Parathyroid adenoma (tissue), 2 donors: ENCODE results near the gene MIOS.

ENCODE experiments used
- H2AFZ ChIP-seq: fragments of 300-600 bp; sonication (generic); one replicate; pipeline ENCODE4 v1.7.0; 2017; ENCODE audit warnings: antibody characterized with exemption, mild to moderate bottlenecking
- H3K27ac ChIP-seq: fragments of 300-600 bp; sonication (generic); one replicate; pipeline ENCODE4 v1.7.0; 2017
- H3K27me3 ChIP-seq: fragments of 300-600 bp; sonication (generic); one replicate; pipeline ENCODE4 v1.7.0; 2017; ENCODE audit warnings: low read length; ENCODE audit not compliant: control insufficient read depth, insufficient read depth
- H3K36me3 ChIP-seq: fragments of 300-600 bp; sonication (generic); one replicate; pipeline ENCODE4 v1.7.0; 2017; ENCODE audit warnings: low read length; ENCODE audit not compliant: control insufficient read depth, insufficient read depth
- H3K4me1 ChIP-seq: fragments of 300-600 bp; sonication (generic); one replicate; pipeline ENCODE4 v1.7.0; 2017; ENCODE audit warnings: control low read depth
- H3K4me2 ChIP-seq: fragments of 300-600 bp; sonication (generic); one replicate; pipeline ENCODE4 v1.7.0; 2017; ENCODE audit warnings: low read length
- H3K4me3 ChIP-seq: fragments of 300-600 bp; sonication (generic); one replicate; pipeline ENCODE4 v1.7.0; 2017; ENCODE audit warnings: low read depth, low read length
- H3K79me2 ChIP-seq: fragments of 300-600 bp; sonication (generic); one replicate; pipeline ENCODE4 v1.7.0; 2017; ENCODE audit warnings: control low read depth
- H3K9ac ChIP-seq: fragments of 300-600 bp; sonication (generic); one replicate; pipeline ENCODE4 v1.7.0; 2017; ENCODE audit warnings: mild to moderate bottlenecking
- H3K9me3 ChIP-seq: fragments of 300-600 bp; sonication (generic); one replicate; pipeline ENCODE4 v1.7.0; 2017; ENCODE audit warnings: low read length; ENCODE audit not compliant: control insufficient read depth
- TF ChIP-seq, protein P1 (sequence below): fragments of 300-600 bp; sonication (generic); IDR thresholded peaks from one replicate; pipeline ENCODE4 v1.7.0; 2017; ENCODE audit warnings: antibody characterized with exemption, mild to moderate bottlenecking
- donor health status: primary hyperparathyroidism.

MIOS gene

GRCh38 chr7:7537711-7538110, 29.0 kb upstream of the MIOS start:
- H3K27ac ChIP-seq, result no peak overlapping the region
- H3K27me3 ChIP-seq, result no peaks in the 10 kb centered on the region
- no peaks in the 10 kb centered on the region for H3K79me2 ChIP-seq
- no peak overlapping the region for H2AFZ ChIP-seq
- H3K4me3 ChIP-seq, result no peak overlapping the region
- no peaks in the 10 kb centered on the region for H3K36me3 ChIP-seq
- peak overlapping the region; percentile 31 for H3K4me2 ChIP-seq
- TF ChIP-seq, protein P1, sequence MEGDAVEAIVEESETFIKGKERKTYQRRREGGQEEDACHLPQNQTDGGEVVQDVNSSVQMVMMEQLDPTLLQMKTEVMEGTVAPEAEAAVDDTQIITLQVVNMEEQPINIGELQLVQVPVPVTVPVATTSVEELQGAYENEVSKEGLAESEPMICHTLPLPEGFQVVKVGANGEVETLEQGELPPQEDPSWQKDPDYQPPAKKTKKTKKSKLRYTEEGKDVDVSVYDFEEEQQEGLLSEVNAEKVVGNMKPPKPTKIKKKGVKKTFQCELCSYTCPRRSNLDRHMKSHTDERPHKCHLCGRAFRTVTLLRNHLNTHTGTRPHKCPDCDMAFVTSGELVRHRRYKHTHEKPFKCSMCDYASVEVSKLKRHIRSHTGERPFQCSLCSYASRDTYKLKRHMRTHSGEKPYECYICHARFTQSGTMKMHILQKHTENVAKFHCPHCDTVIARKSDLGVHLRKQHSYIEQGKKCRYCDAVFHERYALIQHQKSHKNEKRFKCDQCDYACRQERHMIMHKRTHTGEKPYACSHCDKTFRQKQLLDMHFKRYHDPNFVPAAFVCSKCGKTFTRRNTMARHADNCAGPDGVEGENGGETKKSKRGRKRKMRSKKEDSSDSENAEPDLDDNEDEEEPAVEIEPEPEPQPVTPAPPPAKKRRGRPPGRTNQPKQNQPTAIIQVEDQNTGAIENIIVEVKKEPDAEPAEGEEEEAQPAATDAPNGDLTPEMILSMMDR, result no peak
- H3K4me1 ChIP-seq, result no peaks in the 10 kb centered on the region
- H3K9ac ChIP-seq, result no peak overlapping the region
- no peaks in the 10 kb centered on the region for H3K9me3 ChIP-seq

DNA sequence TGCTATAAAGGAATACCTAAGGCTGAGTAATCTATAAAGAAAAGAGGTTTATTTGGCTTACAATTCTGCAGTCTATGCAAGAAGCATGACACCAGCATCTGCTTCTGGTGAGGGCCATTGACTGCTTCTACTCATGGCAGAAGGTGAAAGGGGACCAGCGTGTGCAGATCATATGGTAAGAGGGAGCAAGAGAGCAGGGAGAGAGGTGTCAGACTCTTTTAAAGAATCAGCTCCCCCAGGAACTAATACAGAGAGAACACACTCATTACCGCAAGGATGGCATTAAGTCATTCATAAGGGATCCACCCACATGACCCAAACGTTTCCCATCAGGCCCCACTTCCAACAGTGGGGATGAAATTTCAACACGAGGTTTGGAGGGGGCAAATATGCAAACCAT, 27.5 kb upstream of the MIOS start:
- no peak overlapping the region for H3K4me3 ChIP-seq
- H3K4me1 ChIP-seq, result no peaks in the 10 kb centered on the region
- no peak overlapping the region for H3K27ac ChIP-seq
- no peak overlapping the region for H3K9ac ChIP-seq
- TF ChIP-seq, protein P1, result no peak
- H3K9me3 ChIP-seq, result no peaks in the 10 kb centered on the region
- H3K4me2 ChIP-seq, result no peak overlapping the region
- H3K36me3 ChIP-seq, result no peaks in the 10 kb centered on the region
- H3K79me2 ChIP-seq, result no peaks in the 10 kb centered on the region
- no peak overlapping the region for H2AFZ ChIP-seq
- no peaks in the 10 kb centered on the region for H3K27me3 ChIP-seq

DNA sequence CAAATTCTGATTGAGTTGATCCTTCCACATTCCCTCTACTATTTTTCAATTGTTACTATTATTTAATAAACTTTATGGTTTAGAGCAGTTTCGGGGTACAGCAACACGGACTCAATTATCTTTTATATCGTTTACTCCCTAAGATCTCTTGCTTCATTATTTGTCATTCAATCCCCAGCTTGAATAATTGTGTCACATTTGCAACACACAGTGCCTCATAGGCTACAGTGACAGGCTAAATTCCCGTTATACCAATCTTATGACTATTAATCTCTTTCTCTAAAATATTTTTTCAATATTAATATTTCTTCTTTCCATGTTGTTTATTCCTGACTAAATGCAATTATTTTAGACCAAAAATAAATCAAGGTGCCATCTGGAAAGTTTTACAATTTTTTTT, 27.0 kb upstream of the MIOS start:
- Histone ChIP-seq H3K9me3 (no peaks in the 10 kb centered on the region), H3K4me1 (no peaks in the 10 kb centered on the region), H2AFZ (no peak overlapping the region), H3K9ac (no peak overlapping the region), H3K36me3 (no peaks in the 10 kb centered on the region), H3K4me2 (no peak overlapping the region), H3K27me3 (no peaks in the 10 kb centered on the region), H3K79me2 (no peaks in the 10 kb centered on the region), H3K4me3 (no peak overlapping the region), H3K27ac (no peak overlapping the region)
- TF ChIP-seq, protein P1, result no peak

GRCh38 chr7:7542251-7542835, 24.3 kb upstream of the MIOS start:
- Histone ChIP-seq H3K79me2 (no peaks in the 10 kb centered on the region), H3K4me1 (no peaks in the 10 kb centered on the region), H3K27ac (no peak overlapping the region), H3K4me3 (no peak overlapping the region), H3K9ac (no peak overlapping the region), H2AFZ (no peak overlapping the region), H3K27me3 (no peaks in the 10 kb centered on the region), H3K9me3 (no peaks in the 10 kb centered on the region), H3K4me2 (no peak overlapping the region), H3K36me3 (no peaks in the 10 kb centered on the region)
- TF ChIP-seq, protein P1, result no peak

DNA sequence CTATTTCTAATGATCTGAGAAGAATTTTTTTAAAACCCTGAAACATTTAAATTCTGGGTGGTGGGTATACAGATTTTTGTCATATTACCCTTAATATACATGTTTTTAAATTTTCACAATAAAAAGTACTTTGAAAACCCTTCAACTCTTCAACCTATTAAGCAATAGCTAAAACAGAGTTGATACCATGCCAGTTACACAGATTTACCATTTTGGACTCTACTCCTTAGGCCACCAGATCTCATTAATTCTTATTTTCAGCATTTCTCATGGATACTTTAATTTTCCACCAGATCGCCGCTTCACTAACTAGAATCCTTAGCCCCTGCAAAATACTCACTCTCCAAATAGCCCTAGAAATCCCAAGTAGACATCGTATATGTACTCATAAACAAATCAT, 18.3 kb upstream of the MIOS start:
- Histone ChIP-seq H3K4me2 (no peak overlapping the region), H3K27ac (no peak overlapping the region), H3K9me3 (no peaks in the 10 kb centered on the region), H3K4me1 (peaks cover 3% of the 10 kb centered on the region), H3K79me2 (no peaks in the 10 kb centered on the region), H3K27me3 (no peaks in the 10 kb centered on the region), H3K9ac (no peak overlapping the region), H3K4me3 (no peak overlapping the region), H3K36me3 (no peaks in the 10 kb centered on the region), H2AFZ (no peak overlapping the region)
- TF ChIP-seq, protein P1, result no peak
